GM18873 (cell line): ENCODE results near the gene PLD3.
"Not testable (repeated sequence)": the region's sequence is repeated elsewhere in the genome, so short reads cannot be mapped to it uniquely, and the experiment has no call there.

Source experiments
- ATAC-seq: cut with Tn5 transposase; IDR thresholded peaks from one replicate; pipeline ENCODE4 v1.9.1; 2021; ENCODE audit warnings: mild to moderate bottlenecking, moderate library complexity, moderate number of reproducible peaks; ENCODE audit not compliant: unreplicated experiment, low FRiP score

Gene PLD3

GRCh38 chr19:40360708-40361241 lies 12.3 kb downstream of the PLD3 start:
- ATAC-seq, result no peak

DNA sequence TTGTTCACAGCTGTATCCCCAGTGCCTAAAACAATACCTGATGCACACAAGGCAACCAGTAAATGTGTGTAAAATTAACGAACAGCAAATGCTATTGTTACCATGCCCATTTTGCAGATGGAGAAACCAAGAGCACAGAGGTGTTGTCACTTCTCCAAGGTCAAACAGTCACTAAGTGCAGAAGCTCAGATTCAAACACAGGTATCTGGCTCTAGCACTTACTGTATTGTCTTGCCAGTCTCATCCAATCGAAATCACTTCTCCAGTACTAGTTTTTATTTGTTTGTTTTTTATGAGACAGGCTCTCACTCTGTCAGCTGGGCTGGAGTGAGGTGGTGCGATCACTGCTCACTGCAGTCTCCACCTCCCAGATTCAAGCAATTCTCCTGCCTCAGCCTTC lies 13.7 kb downstream of the PLD3 start:
- no peak for ATAC-seq

DNA sequence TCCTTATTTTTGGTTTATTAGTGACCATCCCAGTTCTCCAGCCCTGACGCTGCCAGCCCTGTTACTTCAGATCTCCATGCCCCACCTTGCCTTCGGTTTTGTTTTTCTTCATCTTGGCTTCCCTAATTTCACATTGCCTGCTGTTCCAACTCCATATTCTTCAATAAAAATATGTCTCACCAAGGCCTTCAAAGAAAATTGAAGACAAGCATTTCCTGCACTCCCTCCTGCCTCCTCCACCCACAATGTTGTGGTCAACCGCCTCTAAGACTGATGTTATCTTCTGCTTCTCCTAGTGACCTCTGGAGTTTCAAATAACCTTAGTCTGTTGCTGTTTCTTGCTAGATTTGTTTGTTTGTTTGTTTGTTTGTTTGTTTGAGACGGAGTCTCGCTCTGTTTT lies 14.6 kb downstream of the PLD3 start:
- no peak for ATAC-seq

DNA sequence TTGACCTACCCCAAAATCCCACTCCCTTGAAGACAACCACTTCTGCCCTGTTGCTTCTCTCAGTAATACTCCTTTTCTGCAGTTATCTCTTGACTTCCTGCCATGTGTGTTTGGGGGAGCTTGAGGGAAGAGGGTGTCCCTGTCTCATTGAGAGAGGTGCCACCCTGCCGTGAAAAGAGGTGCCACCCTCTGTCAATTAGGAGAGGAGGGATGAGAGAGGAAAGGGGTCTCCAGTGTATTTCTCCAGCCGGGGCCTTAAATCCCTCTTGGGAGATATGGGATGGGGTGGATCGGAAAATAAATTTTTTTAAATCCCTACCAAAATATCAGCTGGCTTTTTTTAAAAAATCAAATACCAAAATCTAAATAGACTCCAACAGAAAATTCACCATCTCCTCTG lies 16.5 kb downstream of the PLD3 start:
- no peak for ATAC-seq

DNA sequence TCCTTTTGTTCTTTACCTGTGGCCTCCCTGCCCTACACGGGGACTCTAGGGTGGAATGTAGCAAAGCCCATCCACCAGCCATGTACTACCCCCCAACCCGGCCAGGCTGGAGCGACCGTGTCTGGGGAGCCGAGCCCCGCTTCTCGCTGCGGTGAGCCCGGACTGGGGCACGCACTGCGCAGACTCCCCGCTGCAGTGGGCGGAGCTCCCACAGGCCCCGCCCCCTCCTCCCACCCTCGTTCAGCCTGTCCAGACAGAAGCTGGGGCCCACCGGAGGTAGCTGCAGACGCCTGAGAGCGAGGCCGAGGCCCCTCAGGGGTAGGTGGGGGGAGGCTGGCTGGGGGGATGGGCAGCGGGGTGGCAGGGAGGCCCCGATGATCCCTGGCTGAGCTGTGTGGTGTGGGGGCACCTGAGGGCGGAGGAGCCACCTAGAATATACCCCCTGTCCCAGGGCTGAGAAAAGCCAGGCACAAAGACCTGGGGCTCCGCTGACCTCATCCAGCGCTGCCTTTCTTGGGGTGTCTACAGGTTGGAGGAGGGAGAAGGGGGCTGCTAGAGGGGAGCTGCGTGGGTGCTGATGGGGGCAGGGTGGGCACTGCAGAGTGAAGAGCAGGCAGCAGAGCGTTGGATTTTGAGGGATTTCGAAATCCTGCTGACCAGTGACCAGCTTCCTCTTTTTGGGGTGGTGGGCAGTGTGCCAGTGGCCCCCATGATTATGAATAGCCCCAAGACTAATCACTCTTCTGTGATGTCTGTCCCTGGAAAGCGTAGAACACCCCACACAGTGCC lies 17.3 kb downstream of the PLD3 start:
- no peak for ATAC-seq

DNA sequence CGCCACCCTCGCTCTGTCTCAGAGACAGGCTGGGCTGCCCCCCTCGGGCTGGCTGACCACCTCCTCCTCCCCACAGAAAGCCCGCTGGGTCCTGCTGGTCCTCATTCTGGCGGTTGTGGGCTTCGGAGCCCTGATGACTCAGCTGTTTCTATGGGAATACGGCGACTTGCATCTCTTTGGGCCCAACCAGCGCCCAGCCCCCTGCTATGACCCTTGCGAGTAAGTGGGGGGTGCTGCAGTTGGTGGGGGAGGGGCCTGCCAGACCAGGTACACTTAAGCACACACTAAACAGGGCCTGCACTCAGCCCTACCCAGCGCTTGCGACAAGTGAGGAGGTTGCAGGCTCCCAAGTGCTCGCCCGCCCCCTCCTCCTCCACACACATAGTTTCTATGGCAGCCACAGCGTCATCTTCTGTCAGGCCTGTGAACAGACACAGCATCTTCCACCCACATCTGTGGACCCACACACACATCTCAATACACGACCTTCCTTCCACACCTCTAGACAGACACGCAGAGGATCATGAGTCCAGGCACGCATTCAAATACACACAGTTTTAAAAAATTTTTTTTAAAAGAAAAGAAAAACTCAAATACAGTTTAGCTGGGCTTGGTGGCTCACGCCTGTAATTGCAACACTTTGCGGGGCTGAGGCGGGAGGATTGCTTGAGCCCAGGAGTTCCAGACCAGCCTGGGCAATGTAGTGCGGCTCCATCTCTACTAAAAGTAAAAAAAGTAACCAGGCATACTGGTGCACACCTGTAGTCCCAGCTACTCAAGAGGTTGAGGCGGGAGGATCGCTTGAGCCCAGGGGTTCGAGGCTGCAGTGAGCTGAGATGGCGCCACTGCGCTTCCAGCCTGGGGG lies 18.4 kb downstream of the PLD3 start:
- ATAC-seq, result no peak

GRCh38 chr19:40367577-40368434 lies 19.3 kb downstream of the PLD3 start:
- ATAC-seq, result no peak

DNA sequence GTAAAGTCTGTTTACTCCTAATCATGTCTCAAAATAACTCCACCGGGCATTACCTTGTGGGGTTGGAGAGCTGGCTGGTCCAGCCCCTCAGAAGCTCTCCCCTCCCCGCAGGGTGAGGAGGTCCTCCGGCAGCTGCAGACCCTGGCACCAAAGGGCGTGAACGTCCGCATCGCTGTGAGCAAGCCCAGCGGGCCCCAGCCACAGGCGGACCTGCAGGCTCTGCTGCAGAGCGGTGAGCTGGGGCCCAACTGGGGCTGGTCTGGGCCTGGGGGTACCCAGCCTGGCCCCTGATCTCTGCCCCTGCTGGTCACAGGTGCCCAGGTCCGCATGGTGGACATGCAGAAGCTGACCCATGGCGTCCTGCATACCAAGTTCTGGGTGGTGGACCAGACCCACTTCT lies 21.3 kb downstream of the PLD3 start:
- ATAC-seq, result no peak

DNA sequence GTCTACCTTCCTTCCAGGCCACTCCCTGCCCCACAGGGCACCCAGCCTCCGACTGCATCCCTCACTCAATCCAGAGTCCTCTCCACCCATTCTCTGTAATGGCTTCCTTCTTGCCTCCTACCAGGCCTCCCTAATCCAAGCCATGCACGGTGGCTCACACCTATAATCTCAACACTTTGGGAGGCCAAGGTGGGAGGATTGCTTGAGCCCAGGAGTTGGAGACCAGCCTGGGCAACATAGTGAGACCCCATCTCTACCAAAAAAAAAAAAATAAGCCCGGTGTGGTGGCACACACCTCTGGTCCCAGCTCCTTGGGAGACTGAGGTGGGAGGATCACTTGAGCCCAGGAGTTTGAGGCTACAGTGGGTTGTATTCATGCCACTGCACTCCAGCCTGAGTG lies 21.8 kb downstream of the PLD3 start:
- ATAC-seq, result not testable (repeated sequence)

DNA sequence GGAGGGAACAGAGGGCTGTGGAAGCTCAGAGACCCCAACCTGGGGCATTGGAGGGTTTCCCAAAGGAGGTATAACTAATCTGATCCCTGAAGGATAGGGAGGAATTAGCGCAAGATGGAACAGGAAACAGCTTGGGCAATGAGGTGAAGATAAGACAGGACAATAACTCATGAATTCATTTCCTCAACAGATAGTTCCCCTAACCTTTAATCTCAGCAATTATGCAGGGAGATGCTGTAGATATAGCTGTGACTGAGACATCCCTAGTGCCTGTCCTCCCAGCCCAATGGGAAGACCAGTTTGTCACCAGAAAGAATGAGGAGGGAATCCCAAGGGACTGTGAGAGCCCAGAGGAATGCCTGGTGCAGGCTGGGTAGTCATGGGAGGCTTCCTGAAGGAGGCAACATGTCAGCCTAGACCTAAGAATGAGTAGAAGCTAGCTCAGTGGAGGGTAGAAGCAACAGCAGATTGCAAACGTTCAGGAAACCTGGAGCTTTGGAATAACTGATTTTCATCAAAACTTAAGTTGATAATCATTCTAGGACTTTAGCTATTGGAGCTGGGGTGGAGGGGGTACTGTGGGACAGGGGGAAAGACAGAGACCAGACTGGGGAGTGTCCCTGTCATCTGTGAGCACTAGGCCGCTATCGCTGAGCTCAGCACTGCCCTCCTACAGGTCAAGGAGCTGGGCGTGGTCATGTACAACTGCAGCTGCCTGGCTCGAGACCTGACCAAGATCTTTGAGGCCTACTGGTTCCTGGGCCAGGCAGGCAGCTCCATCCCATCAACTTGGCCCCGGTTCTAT lies 22.7 kb downstream of the PLD3 start:
- ATAC-seq, result no peak

- no peak for ATAC-seq
Observed at GRCh38 chr19:40371802-40372122, 23.3 kb downstream of the PLD3 start.

DNA sequence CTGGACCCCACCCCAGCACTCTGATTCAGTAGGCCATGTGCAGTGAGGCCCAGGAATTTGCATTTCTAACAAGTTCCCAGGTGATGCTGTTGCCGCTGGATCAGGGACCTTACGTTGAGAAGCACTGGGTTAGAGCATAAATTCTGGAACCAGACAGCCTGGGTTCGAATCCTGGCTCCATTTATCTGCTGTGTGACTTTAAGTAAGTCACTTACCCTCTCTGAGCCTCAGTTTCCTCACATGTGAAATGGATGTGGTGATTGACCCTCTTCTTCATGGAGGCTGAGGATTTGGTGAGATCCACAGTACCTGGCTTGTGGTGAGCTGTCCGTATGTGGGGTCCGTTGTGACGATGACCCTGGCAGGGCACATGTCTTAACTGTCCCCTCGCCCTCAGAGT lies 25.6 kb downstream of the PLD3 start:
- ATAC-seq, result no peak

- no peak for ATAC-seq
Observed at GRCh38 chr19:40376286-40376862, 27.9 kb downstream of the PLD3 start.

- ATAC-seq, result no peak
Observed at GRCh38 chr19:40377876-40378385, 29.4 kb downstream of the PLD3 start.

- ATAC-seq, result no peak
Observed at GRCh38 chr19:40378509-40378908, 30.0 kb downstream of the PLD3 start.

DNA sequence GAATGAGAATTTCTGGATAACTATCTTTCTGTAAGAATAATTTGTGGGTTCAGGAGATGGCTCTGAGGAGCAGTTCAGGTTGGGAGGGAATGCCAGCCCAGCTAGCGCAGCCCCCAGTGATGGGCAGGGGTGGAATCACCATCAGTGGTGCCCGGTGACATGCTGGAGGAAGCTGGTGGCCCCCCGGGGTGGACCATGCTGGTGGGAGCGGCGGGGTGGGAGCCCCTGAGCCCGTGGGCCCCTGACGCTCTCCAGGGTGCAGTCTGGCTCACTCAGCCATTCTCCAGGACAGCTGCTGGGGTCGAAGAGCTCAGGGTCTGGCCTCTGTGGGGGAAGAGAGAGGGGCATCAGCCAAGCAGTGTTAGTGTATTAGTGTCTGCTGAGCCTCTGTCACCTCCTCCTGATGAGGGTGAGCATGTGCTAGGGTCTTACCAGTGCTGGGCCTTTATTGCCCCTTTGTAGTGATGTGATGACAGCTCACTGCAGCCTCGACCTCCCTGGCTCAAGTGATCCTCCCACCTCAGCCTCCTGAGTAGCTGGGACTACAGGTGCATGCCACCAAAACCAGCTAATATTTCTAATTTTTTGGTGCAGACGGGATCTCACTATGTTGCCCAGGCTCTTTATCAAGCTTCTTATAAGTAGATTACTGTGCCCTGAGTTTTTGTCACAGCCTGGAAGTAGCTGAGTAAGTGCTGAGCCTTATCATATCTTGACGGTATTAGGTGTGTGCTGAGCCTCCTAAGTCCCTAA lies 31.1 kb downstream of the PLD3 start:
- no peak for ATAC-seq

- ATAC-seq, result no peak
Observed at GRCh38 chr19:40380199-40381037, 31.9 kb downstream of the PLD3 start.

GRCh38 chr19:40381321-40381720 lies 32.8 kb downstream of the PLD3 start:
- ATAC-seq, result no peak
